Measurements from ENCODE around the gene IDH1. TPM values are rescaled to one million over a fixed set of nuclear protein-coding genes. Genes with fewer than 3 reads are reported as not detected.
A peak's percentile ranks its signal among the peaks of the same experiment; 100 is the strongest.
"Not testable (repeated sequence)": the region's sequence is repeated elsewhere in the genome, so short reads cannot be mapped to it uniquely, and the experiment has no call there.

IDH1 gene
- total RNA-seq, 4 donors from 2014 or later, result 22.8 to 105 (median 38.1) TPM

DNA sequence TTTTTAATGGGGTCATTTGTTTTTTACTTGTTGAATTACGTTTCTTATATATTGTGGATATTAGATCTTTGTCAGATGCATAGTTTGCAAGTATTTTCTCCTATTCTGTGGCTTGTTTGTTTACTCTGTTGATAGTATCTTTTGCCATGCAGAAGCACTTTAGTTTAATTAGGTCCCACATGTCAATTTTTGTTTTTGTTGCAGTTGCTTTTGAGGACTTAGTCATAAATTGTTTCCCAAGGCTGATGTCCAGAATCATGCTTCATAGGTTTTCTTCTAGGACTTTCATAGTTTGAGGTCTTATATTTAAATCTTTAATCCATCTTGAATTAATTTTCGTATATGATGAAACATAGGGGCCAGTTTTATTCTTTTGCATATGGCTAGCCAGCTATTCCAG lies 24.4 kb upstream of the IDH1 start:
- Histone ChIP-seq H3K9me3 (no peaks in the 10 kb centered on the region), H3K27ac (no peak overlapping the region), H3K4me3 (no peak overlapping the region), H3K4me1 (no peaks in the 10 kb centered on the region), H3K27me3 (no peaks in the 10 kb centered on the region), H3K36me3 (no peaks in the 10 kb centered on the region)
- intact Hi-C loops (cut with DNase I; ENCODE audit: low total_unique reads), result no loop called here
- DNase-seq, result no peak
- TF ChIP-seq POLR2A (IDR thresholded peaks at IDR 0.05), result no peak

DNA sequence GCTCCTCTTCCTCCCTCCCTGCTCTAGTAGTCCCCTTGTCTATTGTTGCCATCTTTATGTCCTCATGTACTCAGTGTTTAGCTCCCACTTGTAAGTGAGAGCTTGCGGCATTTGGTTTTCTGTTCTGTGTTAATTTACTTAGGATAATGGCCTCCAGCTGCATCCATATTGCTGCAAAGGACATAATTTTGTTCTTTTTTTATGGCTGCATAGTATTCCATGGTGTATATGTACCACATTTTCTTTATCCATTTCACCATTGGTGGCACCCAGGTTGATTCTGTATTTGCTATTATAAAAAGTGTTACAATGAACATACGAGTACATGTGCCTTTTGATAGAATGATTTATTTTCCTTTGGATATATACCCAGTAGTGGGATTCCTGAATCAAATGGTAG lies 23.7 kb upstream of the IDH1 start:
- no peak for TF ChIP-seq POLR2A (IDR thresholded peaks at IDR 0.05)
- TF ChIP-seq, protein P1, sequence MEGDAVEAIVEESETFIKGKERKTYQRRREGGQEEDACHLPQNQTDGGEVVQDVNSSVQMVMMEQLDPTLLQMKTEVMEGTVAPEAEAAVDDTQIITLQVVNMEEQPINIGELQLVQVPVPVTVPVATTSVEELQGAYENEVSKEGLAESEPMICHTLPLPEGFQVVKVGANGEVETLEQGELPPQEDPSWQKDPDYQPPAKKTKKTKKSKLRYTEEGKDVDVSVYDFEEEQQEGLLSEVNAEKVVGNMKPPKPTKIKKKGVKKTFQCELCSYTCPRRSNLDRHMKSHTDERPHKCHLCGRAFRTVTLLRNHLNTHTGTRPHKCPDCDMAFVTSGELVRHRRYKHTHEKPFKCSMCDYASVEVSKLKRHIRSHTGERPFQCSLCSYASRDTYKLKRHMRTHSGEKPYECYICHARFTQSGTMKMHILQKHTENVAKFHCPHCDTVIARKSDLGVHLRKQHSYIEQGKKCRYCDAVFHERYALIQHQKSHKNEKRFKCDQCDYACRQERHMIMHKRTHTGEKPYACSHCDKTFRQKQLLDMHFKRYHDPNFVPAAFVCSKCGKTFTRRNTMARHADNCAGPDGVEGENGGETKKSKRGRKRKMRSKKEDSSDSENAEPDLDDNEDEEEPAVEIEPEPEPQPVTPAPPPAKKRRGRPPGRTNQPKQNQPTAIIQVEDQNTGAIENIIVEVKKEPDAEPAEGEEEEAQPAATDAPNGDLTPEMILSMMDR (IDR thresholded peaks at IDR 0.05), result no peak
- no peak for DNase-seq
- Histone ChIP-seq H3K4me3 (no peak overlapping the region), H3K36me3 (no peaks in the 10 kb centered on the region), H3K9me3 (no peaks in the 10 kb centered on the region), H3K27me3 (no peaks in the 10 kb centered on the region), H3K4me1 (no peaks in the 10 kb centered on the region), H3K27ac (no peak overlapping the region)
- intact Hi-C loops (cut with DNase I; ENCODE audit: low total_unique reads), result no loop called here

DNA sequence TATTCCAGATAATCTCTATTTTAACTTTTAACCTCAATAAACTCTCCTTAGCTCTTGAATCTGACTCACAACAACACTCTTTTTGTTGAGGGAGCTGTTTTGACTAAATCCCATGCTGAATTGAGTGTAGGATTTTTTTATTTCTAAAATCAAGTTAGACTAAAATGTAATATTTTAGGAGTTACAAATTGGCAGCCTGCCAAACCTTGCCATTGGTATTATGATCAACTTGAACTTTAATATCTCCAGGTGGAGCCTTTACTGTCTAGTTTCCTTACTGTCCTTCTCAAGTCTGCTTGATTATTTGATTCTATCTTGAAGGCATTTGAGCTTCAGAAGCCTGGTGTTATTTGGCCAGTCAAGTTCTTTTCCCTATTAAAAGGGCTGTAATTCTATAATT lies 19.9 kb upstream of the IDH1 start:
- no peaks in the 10 kb centered on the region for H3K36me3 ChIP-seq
- no peaks in the 10 kb centered on the region for H3K27me3 ChIP-seq
- no peak for DNase-seq
- no peaks in the 10 kb centered on the region for H3K9me3 ChIP-seq
- no peaks in the 10 kb centered on the region for H3K4me1 ChIP-seq
- intact Hi-C loops (cut with DNase I; ENCODE audit: low total_unique reads), result no loop called here
- H3K4me3 ChIP-seq, result no peak overlapping the region
- H3K27ac ChIP-seq, result no peak overlapping the region
- TF ChIP-seq, protein P1 (IDR thresholded peaks at IDR 0.05), result no peak
- no peak for TF ChIP-seq POLR2A (IDR thresholded peaks at IDR 0.05)

DNA sequence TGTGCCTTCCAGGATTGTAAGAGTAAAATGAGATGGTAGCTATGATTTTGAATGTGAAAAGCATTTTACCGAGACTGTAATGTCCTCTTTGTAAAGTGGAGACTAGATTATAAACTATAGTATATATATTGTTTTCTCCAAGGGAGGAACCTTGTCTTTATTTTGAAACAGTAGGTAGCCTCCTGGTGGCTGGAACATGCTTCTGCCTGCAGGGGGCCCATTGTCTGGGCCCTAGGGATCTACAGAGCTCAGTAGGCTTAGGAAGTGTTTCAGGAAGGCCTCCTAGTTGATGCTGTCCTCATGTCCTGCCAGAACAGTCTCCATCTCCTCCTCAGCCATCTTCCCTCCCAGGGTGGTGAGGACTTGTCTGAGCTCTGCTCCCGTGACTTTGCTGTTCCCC lies 14.2 kb upstream of the IDH1 start:
- Histone ChIP-seq H3K4me1 (peaks cover 0 to 4% of the 10 kb centered on the region in 2 donors), H3K9me3 (no peaks in the 10 kb centered on the region), H3K27me3 (no peaks in the 10 kb centered on the region), H3K4me3 (no peak overlapping the region), H3K36me3 (no peaks in the 10 kb centered on the region), H3K27ac (no peak overlapping the region)
- intact Hi-C loops (cut with DNase I; ENCODE audit: low total_unique reads), result loop anchor here (10.0 kb wide), 1 partner anchor 644 kb away; the partner anchor contains the start of gene METTL21A
- no peak for DNase-seq
- TF ChIP-seq, protein P1 (IDR thresholded peaks at IDR 0.05), result no peak
- no peak for TF ChIP-seq POLR2A (IDR thresholded peaks at IDR 0.05)

DNA sequence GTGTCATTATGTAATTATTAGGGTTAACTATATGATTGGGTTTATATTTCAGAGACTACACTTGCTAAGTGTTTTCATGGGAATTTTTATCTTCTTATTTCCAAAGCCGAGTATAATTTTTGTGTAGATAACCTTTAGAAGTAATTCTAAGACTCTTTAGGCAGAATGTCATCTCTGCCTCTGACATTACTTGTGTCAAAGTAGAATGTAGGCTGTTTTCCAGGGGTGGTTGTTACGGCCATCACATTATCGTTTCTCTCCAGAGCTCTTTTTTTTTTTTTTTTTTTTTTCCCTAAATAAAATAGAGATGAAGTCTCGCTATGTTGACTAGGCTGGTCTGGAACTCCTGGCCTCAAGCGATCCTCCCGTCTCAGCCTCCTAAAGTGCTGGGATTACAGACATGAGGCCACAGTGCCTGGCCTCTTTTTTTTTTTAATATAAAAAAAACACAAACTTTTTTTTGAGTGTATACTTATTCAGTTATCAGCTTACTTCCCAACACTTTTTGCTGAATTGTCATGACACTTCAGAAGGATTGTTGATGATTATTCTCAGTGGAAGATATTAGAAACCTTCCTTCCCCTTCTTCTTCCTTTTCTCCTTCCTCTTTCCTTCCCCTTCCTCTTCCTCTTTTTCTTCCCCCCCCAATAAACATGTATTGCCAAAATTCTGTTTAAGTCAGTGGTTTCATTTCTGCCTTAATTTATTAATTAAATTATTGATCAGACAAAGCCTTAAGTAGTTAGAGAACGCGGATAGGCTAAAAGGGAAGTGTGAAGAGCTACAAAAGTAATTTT lies 13.5 kb upstream of the IDH1 start:
- DNase-seq, result no peak
- no peak overlapping the region for H3K4me3 ChIP-seq
- H3K9me3 ChIP-seq, result no peaks in the 10 kb centered on the region
- H3K36me3 ChIP-seq, result no peaks in the 10 kb centered on the region
- peaks cover 0 to 4% of the 10 kb centered on the region in 2 donors for H3K4me1 ChIP-seq
- intact Hi-C loops (cut with DNase I; ENCODE audit: low total_unique reads), result loop anchor here (10.0 kb wide), 1 partner anchor 644 kb away; the partner anchor contains the start of gene METTL21A
- H3K27ac ChIP-seq, result no peak overlapping the region
- TF ChIP-seq POLR2A (IDR thresholded peaks at IDR 0.05), result no peak
- TF ChIP-seq, protein P1 (IDR thresholded peaks at IDR 0.05), result no peak
- no peaks in the 10 kb centered on the region for H3K27me3 ChIP-seq

DNA sequence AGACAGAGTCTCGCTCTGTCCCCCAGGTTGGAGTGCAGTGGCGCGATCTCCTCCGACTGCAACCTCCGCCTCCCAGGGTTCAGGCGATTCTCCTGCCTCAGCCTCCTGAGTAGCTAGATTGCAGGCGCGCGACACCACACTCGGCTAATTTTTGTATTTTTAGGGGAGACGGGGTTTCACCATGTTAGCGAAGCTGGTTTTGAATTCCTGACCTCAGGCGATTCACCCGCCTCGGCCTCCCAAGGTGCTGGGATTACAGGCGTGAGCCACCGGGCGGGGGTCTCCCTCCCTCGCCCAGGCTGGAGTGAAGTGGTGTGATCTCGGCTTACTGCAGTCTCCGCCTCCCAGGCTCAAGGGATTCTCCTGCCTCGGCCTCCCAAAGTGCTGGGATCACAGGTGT lies 12.7 kb upstream of the IDH1 start:
- not testable (repeated sequence) for H3K9me3 ChIP-seq, H3K27me3 ChIP-seq, H3K27ac ChIP-seq, H3K4me1 ChIP-seq, H3K36me3 ChIP-seq, DNase-seq
- peak overlapping the region in 1 of 2 donors; percentile 7 for H3K4me3 ChIP-seq
- intact Hi-C loops (cut with DNase I; ENCODE audit: low total_unique reads), result loop anchor here (10.0 kb wide), 1 partner anchor 643 kb away; the partner anchor contains the start of gene METTL21A
